ENCODE results near the gene TCEA2. TPM values are rescaled to one million over a fixed set of nuclear protein-coding genes. Genes with fewer than 3 reads are reported as not detected.
A peak's percentile ranks its signal among the peaks of the same experiment; 100 is the strongest.

The TCEA2 gene
- total and polyA plus RNA-seq, 8 donors, result 11.6 to 52.9 (median 14.1) TPM

GRCh38 chr20:64067733-64068307 lies 4.8 kb downstream of the TCEA2 start:
- Histone ChIP-seq H3K27me3 (no peaks in the 10 kb centered on the region), H3K27ac (no peak overlapping the region), H3K36me3 (no peaks in the 10 kb centered on the region), H3K4me3 (no peak overlapping the region), H3K9me3 (no peaks in the 10 kb centered on the region), H3K4me1 (peaks cover 0 to 5% (median 0%) of the 10 kb centered on the region in 3 donors)
- FAIRE-seq (no peak), DNase-seq (no peak), ATAC-seq (no peak)
- intact Hi-C loops (cut with DNase I), result no loop called here
- TF ChIP-seq CTCF (IDR thresholded peaks at IDR 0.05), result no peak
- WGBS, 2 donors, result 73 to 76% methylated on average over 10 to 12 of the region's 12 CpGs

- FAIRE-seq (no peak), DNase-seq (no peak), ATAC-seq (no peak)
- Histone ChIP-seq H3K27ac (no peak overlapping the region), H3K4me1 (peaks cover 0 to 5% (median 0%) of the 10 kb centered on the region in 3 donors), H3K36me3 (no peaks in the 10 kb centered on the region), H3K9me3 (no peaks in the 10 kb centered on the region), H3K4me3 (no peak overlapping the region), H3K27me3 (no peaks in the 10 kb centered on the region)
- intact Hi-C loops (cut with DNase I), result no loop called here
- 71 to 80% methylated on average over 12 of the region's 12 CpGs for WGBS, 2 donors
- TF ChIP-seq CTCF (IDR thresholded peaks at IDR 0.05), result no peak
These were observed 5.6 kb downstream of the TCEA2 start for GRCh38 chr20:64068386-64069208.

- H3K27me3 ChIP-seq, result no peaks in the 10 kb centered on the region
- H3K4me1 ChIP-seq, result peaks cover 0 to under 1% (median 0%) of the 10 kb centered on the region in 3 donors
- H3K27ac ChIP-seq, result no peak overlapping the region
- no peak overlapping the region for H3K4me3 ChIP-seq
- FAIRE-seq (no peak), DNase-seq (no peak), ATAC-seq (no peak)
- intact Hi-C loops (cut with DNase I), result no loop called here
- no peaks in the 10 kb centered on the region for H3K36me3 ChIP-seq
- 81 to 85% methylated on average over 20 of the region's 20 CpGs for WGBS, 2 donors
- no peaks in the 10 kb centered on the region for H3K9me3 ChIP-seq
- no peak for TF ChIP-seq CTCF (IDR thresholded peaks at IDR 0.05)
These were observed 6.2 kb downstream of the TCEA2 start for GRCh38 chr20:64069209-64069613.

GRCh38 chr20:64069614-64070243 lies 6.7 kb downstream of the TCEA2 start:
- 64 to 66% methylated on average over 14 of the region's 14 CpGs for WGBS, 2 donors
- ATAC-seq (peak in 3 of 4 donors; percentile 45 to 59 (median 55)), DNase-seq (no peak), FAIRE-seq (no peak)
- H3K27ac ChIP-seq, result no peak overlapping the region
- H3K4me3 ChIP-seq, result no peak overlapping the region
- no peaks in the 10 kb centered on the region for H3K36me3 ChIP-seq
- intact Hi-C loops (cut with DNase I), result no loop called here
- H3K27me3 ChIP-seq, result no peaks in the 10 kb centered on the region
- no peaks in the 10 kb centered on the region for H3K9me3 ChIP-seq
- no peaks in the 10 kb centered on the region for H3K4me1 ChIP-seq
- peak; percentile 43 to 68 (median 59) for TF ChIP-seq CTCF (IDR thresholded peaks at IDR 0.05)
